Panc1 (cell line): ENCODE data around the gene HACL1.

Experiments
- POLR2AphosphoS5 ChIP-seq: IDR thresholded peaks from 2 replicates; pipeline ENCODE4 v1.6.1; 2012; ENCODE audit warnings: mild to moderate bottlenecking, low read depth, low read length, moderate library complexity
- SIN3A ChIP-seq: IDR thresholded peaks from 2 replicates; pipeline ENCODE4 v1.6.1; 2012; ENCODE audit warnings: low read depth, mild to moderate bottlenecking, low read length, moderate library complexity, borderline replicate concordance; ENCODE audit not compliant: insufficient read depth
- TCF7L2 ChIP-seq: IDR thresholded peaks from 2 replicates; pipeline ENCODE4 v1.6.1; 2011; ENCODE audit warnings: mild to moderate bottlenecking, low read depth, low read length, inconsistent platforms
- TF ChIP-seq, protein P1 (sequence below): fragments of 450-650 bp; IDR thresholded peaks from 2 replicates; pipeline ENCODE4 v1.5.1; 2017; ENCODE audit warnings: mild to moderate bottlenecking
- TF ChIP-seq, protein P2 (sequence below), 2 experiments: IDR thresholded peaks; 2 replicates each; pipeline ENCODE4 v1.6.1; 2011 to 2012; ENCODE audit warnings: low read depth in 2 of 2, control low read depth in 1 of 2, low read length in 1 of 2, mild to moderate bottlenecking in 1 of 2, moderate library complexity in 1 of 2; ENCODE audit not compliant: insufficient read depth in 1 of 2

DNA sequence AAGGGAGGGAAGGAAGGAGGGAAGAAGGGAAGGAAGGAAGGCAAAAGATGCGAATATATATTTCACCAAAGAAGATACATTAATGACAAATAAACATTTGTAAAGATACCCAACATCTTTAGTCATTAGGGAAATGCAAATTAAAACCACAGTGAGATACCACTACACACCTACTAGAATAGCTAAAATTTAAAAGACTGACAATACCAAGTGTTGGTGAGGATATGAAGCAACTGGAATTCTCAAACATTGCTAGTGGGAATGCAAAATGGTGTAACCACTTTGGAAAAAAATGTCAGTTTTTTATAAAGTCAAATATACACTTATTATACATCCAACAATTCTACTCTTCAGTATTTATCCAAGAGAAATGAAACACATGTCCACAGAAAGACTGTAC, 75.6 kb downstream of the HACL1 start:
- TF ChIP-seq, protein P1, sequence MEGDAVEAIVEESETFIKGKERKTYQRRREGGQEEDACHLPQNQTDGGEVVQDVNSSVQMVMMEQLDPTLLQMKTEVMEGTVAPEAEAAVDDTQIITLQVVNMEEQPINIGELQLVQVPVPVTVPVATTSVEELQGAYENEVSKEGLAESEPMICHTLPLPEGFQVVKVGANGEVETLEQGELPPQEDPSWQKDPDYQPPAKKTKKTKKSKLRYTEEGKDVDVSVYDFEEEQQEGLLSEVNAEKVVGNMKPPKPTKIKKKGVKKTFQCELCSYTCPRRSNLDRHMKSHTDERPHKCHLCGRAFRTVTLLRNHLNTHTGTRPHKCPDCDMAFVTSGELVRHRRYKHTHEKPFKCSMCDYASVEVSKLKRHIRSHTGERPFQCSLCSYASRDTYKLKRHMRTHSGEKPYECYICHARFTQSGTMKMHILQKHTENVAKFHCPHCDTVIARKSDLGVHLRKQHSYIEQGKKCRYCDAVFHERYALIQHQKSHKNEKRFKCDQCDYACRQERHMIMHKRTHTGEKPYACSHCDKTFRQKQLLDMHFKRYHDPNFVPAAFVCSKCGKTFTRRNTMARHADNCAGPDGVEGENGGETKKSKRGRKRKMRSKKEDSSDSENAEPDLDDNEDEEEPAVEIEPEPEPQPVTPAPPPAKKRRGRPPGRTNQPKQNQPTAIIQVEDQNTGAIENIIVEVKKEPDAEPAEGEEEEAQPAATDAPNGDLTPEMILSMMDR, result no peak
- TF ChIP-seq, protein P2, sequence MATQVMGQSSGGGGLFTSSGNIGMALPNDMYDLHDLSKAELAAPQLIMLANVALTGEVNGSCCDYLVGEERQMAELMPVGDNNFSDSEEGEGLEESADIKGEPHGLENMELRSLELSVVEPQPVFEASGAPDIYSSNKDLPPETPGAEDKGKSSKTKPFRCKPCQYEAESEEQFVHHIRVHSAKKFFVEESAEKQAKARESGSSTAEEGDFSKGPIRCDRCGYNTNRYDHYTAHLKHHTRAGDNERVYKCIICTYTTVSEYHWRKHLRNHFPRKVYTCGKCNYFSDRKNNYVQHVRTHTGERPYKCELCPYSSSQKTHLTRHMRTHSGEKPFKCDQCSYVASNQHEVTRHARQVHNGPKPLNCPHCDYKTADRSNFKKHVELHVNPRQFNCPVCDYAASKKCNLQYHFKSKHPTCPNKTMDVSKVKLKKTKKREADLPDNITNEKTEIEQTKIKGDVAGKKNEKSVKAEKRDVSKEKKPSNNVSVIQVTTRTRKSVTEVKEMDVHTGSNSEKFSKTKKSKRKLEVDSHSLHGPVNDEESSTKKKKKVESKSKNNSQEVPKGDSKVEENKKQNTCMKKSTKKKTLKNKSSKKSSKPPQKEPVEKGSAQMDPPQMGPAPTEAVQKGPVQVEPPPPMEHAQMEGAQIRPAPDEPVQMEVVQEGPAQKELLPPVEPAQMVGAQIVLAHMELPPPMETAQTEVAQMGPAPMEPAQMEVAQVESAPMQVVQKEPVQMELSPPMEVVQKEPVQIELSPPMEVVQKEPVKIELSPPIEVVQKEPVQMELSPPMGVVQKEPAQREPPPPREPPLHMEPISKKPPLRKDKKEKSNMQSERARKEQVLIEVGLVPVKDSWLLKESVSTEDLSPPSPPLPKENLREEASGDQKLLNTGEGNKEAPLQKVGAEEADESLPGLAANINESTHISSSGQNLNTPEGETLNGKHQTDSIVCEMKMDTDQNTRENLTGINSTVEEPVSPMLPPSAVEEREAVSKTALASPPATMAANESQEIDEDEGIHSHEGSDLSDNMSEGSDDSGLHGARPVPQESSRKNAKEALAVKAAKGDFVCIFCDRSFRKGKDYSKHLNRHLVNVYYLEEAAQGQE (IDR thresholded peaks at IDR 0.05; ENCODE audit: insufficient read depth in 1 of 2, low read depth in 2 of 2, low read length in 1 of 2), result no peak
- no peak for TF ChIP-seq POLR2AphosphoS5
- no peak for TF ChIP-seq SIN3A
- no peak for TF ChIP-seq TCF7L2
